ENCODE results near the gene PCDHB2. TPM values are rescaled to one million over a fixed set of nuclear protein-coding genes. Genes with fewer than 3 reads are reported as not detected.
"Not testable (repeated sequence)": the region's sequence is repeated elsewhere in the genome, so short reads cannot be mapped to it uniquely, and the experiment has no call there.

The PCDHB2 gene
- under 1 TPM in 1 of 2 experiments, not detected in 1; 0.17 TPM for total RNA-seq

GRCh38 chr5:141094481-141095262 lies at the start of gene PCDHB2:
Gene PCDHB2, plus strand, starts transcription at chr5:141094615. Its CDS starts 176 bp downstream, at chr5:141094791.
- CTCF ChIA-PET: interaction anchor here (0.8 to 1.2 kb wide), 3 partner anchors 8 to 54 kb away, joined by 3 to 4 read pairs (median 3); partner anchors contain the start of gene PCDHB5
- Mint-ChIP-seq H3K4me3 (peak within 1 kb of the TSS; percentile 26), H3K9me3 (peaks cover 18% of the 10 kb centered on the region), H3K4me1 (ENCODE audit: low read depth) (no peaks in the 10 kb centered on the region), H3K27me3 (peaks cover 29% of the 10 kb centered on the region), H3K36me3 (peaks cover 13% of the 10 kb centered on the region), H3K27ac (no peak within 1 kb of the TSS)
- POLR2A ChIA-PET: no interaction called here
- peak; percentile 13 for DNase-seq
- intact Hi-C loops (cut with micrococcal nuclease): no loop called here

GRCh38 chr5:141050622-141051520 lies 43.5 kb upstream of the PCDHB2 start, which contains the start of gene PCDHB1:
Gene PCDHB1, plus strand, starts transcription at chr5:141051374. Its CDS starts 97 bp downstream, at chr5:141051471.
- ChIA-PET POLR2A (no interaction called here), CTCF (no interaction called here)
- intact Hi-C loops (cut with micrococcal nuclease): no loop called here
- Mint-ChIP-seq H3K36me3 (no peaks in the 10 kb centered on the region), H3K4me3 (no peak within 1 kb of the TSS), H3K27me3 (peaks cover 29% of the 10 kb centered on the region), H3K27ac (no peak within 1 kb of the TSS), H3K4me1 (ENCODE audit: low read depth) (peaks cover 7% of the 10 kb centered on the region), H3K9me3 (no peaks in the 10 kb centered on the region)
- no peak for DNase-seq

GRCh38 chr5:141051521-141051866 lies 42.9 kb upstream of the PCDHB2 start:
- Mint-ChIP-seq H3K27ac (no peak overlapping the region), H3K9me3 (no peaks in the 10 kb centered on the region), H3K4me1 (ENCODE audit: low read depth) (peaks cover 7% of the 10 kb centered on the region), H3K4me3 (no peak overlapping the region), H3K36me3 (no peaks in the 10 kb centered on the region), H3K27me3 (peaks cover 25% of the 10 kb centered on the region)
- intact Hi-C loops (cut with micrococcal nuclease): no loop called here
- CTCF ChIA-PET: no interaction called here
- DNase-seq: no peak
- POLR2A ChIA-PET: no interaction called here

GRCh38 chr5:141077826-141078225 lies 16.6 kb upstream of the PCDHB2 start:
- peaks cover 5% of the 10 kb centered on the region for H3K36me3 Mint-ChIP-seq
- H3K27me3 Mint-ChIP-seq: peaks cover 10% of the 10 kb centered on the region
- H3K4me1 Mint-ChIP-seq (ENCODE audit: low read depth): peaks cover 2% of the 10 kb centered on the region
- peaks cover 5% of the 10 kb centered on the region for H3K9me3 Mint-ChIP-seq
- H3K27ac Mint-ChIP-seq: no peak overlapping the region
- H3K4me3 Mint-ChIP-seq: no peak overlapping the region
- intact Hi-C loops (cut with micrococcal nuclease): no loop called here
- DNase-seq: no peak
- CTCF ChIA-PET: interaction anchor here (0.7 kb wide), 1 partner anchor 9 kb away, joined by 3 read pairs; no protein-coding TSS in a partner anchor
- POLR2A ChIA-PET: no interaction called here

- POLR2A ChIA-PET: no interaction called here
- Mint-ChIP-seq H3K4me1 (ENCODE audit: low read depth) (peaks cover 6% of the 10 kb centered on the region), H3K27me3 (peaks cover 6% of the 10 kb centered on the region), H3K27ac (no peak overlapping the region), H3K4me3 (no peak overlapping the region), H3K9me3 (no peaks in the 10 kb centered on the region), H3K36me3 (peaks cover 4% of the 10 kb centered on the region)
- intact Hi-C loops (cut with micrococcal nuclease): no loop called here
- CTCF ChIA-PET: no interaction called here
- DNase-seq: no peak
Observed at GRCh38 chr5:141082228-141082627, 12.2 kb upstream of the PCDHB2 start.

- Mint-ChIP-seq H3K4me3 (peak overlapping the region; percentile 78), H3K4me1 (ENCODE audit: low read depth) (peaks cover 6% of the 10 kb centered on the region), H3K36me3 (peaks cover 4% of the 10 kb centered on the region), H3K27ac (no peak overlapping the region), H3K9me3 (no peaks in the 10 kb centered on the region), H3K27me3 (peaks cover 2% of the 10 kb centered on the region)
- ChIA-PET POLR2A (no interaction called here), CTCF (interaction anchor here (0.7 to 0.8 kb wide), 2 partner anchors 139 to 409 kb away, joined by 3 read pairs; no protein-coding TSS in a partner anchor)
- peak; percentile 67 for DNase-seq
- intact Hi-C loops (cut with micrococcal nuclease): no loop called here
Observed at GRCh38 chr5:141084487-141084989, 9.9 kb upstream of the PCDHB2 start.

- Mint-ChIP-seq H3K4me3 (no peak overlapping the region), H3K9me3 (peaks cover 22% of the 10 kb centered on the region), H3K36me3 (peaks cover 15% of the 10 kb centered on the region), H3K27me3 (peaks cover 35% of the 10 kb centered on the region), H3K27ac (no peak overlapping the region), H3K4me1 (ENCODE audit: low read depth) (no peaks in the 10 kb centered on the region)
- POLR2A ChIA-PET: no interaction called here
- CTCF ChIA-PET: interaction anchor here (0.8 to 0.9 kb wide), 2 partner anchors 9 to 40 kb away, joined by 3 read pairs; partner anchors contain the start of gene PCDHB5
- no peak for DNase-seq
- intact Hi-C loops (cut with micrococcal nuclease): no loop called here
Observed at GRCh38 chr5:141095263-141095641, 837 bp downstream of the PCDHB2 start.

GRCh38 chr5:141096181-141096580 lies 1.8 kb downstream of the PCDHB2 start:
- intact Hi-C loops (cut with micrococcal nuclease); CTCF ChIA-PET; H3K4me3 Mint-ChIP-seq; H3K4me1 Mint-ChIP-seq (ENCODE audit: low read depth); POLR2A ChIA-PET; H3K27ac Mint-ChIP-seq; DNase-seq: not testable (repeated sequence)
- H3K27me3 Mint-ChIP-seq: peaks cover 37% of the 10 kb centered on the region
- H3K36me3 Mint-ChIP-seq: peaks cover 20% of the 10 kb centered on the region
- peaks cover 29% of the 10 kb centered on the region for H3K9me3 Mint-ChIP-seq

GRCh38 chr5:141096586-141096985 lies 2.2 kb downstream of the PCDHB2 start:
- Mint-ChIP-seq H3K9me3 (peaks cover 33% of the 10 kb centered on the region), H3K27me3 (peaks cover 40% of the 10 kb centered on the region), H3K36me3 (peaks cover 20% of the 10 kb centered on the region)
- intact Hi-C loops (cut with micrococcal nuclease); CTCF ChIA-PET; H3K27ac Mint-ChIP-seq; POLR2A ChIA-PET; H3K4me1 Mint-ChIP-seq (ENCODE audit: low read depth); H3K4me3 Mint-ChIP-seq; DNase-seq: not testable (repeated sequence)

GRCh38 chr5:141100243-141100805 lies 5.9 kb downstream of the PCDHB2 start, which contains the start of gene PCDHB3:
Gene PCDHB3, plus strand, starts transcription at chr5:141100473. Its CDS starts 177 bp downstream, at chr5:141100650.
- H3K27ac Mint-ChIP-seq: no peak within 1 kb of the TSS
- ChIA-PET CTCF (no interaction called here), POLR2A (no interaction called here)
- H3K9me3 Mint-ChIP-seq: peaks cover 25% of the 10 kb centered on the region
- peaks cover 13% of the 10 kb centered on the region for H3K36me3 Mint-ChIP-seq
- intact Hi-C loops (cut with micrococcal nuclease): no loop called here
- peaks cover 31% of the 10 kb centered on the region for H3K27me3 Mint-ChIP-seq
- no peak within 1 kb of the TSS for H3K4me3 Mint-ChIP-seq
- DNase-seq: peak; percentile 57
- H3K4me1 Mint-ChIP-seq (ENCODE audit: low read depth): peaks cover 1% of the 10 kb centered on the region

GRCh38 chr5:141101059-141101458 lies 6.6 kb downstream of the PCDHB2 start:
- ChIA-PET POLR2A (no interaction called here), CTCF (no interaction called here)
- intact Hi-C loops (cut with micrococcal nuclease): no loop called here
- no peak for DNase-seq
- H3K4me3 Mint-ChIP-seq: no peak overlapping the region
- no peak overlapping the region for H3K27ac Mint-ChIP-seq
- H3K9me3 Mint-ChIP-seq: peaks cover 21% of the 10 kb centered on the region
- H3K27me3 Mint-ChIP-seq: peaks cover 24% of the 10 kb centered on the region
- peaks cover 1% of the 10 kb centered on the region for H3K4me1 Mint-ChIP-seq (ENCODE audit: low read depth)
- H3K36me3 Mint-ChIP-seq: peaks cover 7% of the 10 kb centered on the region

GRCh38 chr5:141102070-141102469 lies 7.7 kb downstream of the PCDHB2 start:
- not testable (repeated sequence) for H3K4me3 Mint-ChIP-seq

More at GRCh38 chr5:141102070-141102469, 7.7 kb downstream of the PCDHB2 start:
- Mint-ChIP-seq H3K9me3 (peaks cover 21% of the 10 kb centered on the region), H3K27me3 (peaks cover 24% of the 10 kb centered on the region)
- H3K36me3 Mint-ChIP-seq; intact Hi-C loops (cut with micrococcal nuclease); POLR2A ChIA-PET; DNase-seq; CTCF ChIA-PET; H3K27ac Mint-ChIP-seq; H3K4me1 Mint-ChIP-seq (ENCODE audit: low read depth): not testable (repeated sequence)
